Karpas-422 (cell line): ENCODE measurements around the gene MRTFA. TPM values are rescaled to one million over a fixed set of nuclear protein-coding genes. Genes with fewer than 3 reads are reported as not detected.

Experiments used
- DNase-seq: peaks from one replicate; pipeline ENCODE4 v3.0.0-alpha.2; 2015
- H2AFZ ChIP-seq: fragments of 200-600 bp; sonication (generic); 2 replicates; pipeline ENCODE4 v1.6.1; 2014; ENCODE audit warnings: antibody characterized with exemption, low read length, mixed read lengths
- H3K27ac ChIP-seq: fragments of 200-600 bp; sonication (generic); 2 replicates; pipeline ENCODE4 v1.5.1; 2014; ENCODE audit warnings: mild to moderate bottlenecking, low read length, moderate library complexity
- H3K27me3 ChIP-seq: fragments of 200-600 bp; sonication (generic); 2 replicates; pipeline ENCODE4 v1.6.1; 2014; ENCODE audit warnings: low read length, mixed read lengths
- H3K36me3 ChIP-seq: fragments of 200-600 bp; sonication (generic); 2 replicates; pipeline ENCODE4 v1.6.1; 2014; ENCODE audit warnings: low read length, mixed read lengths; ENCODE audit not compliant: insufficient read depth
- H3K4me1 ChIP-seq: fragments of 200-600 bp; sonication (generic); 2 replicates; pipeline ENCODE4 v1.6.1; 2014; ENCODE audit warnings: mild to moderate bottlenecking, low read length, mixed read lengths
- H3K4me2 ChIP-seq: fragments of 200-600 bp; sonication (generic); 2 replicates; pipeline ENCODE4 v1.6.1; 2014; ENCODE audit warnings: low read length, low read depth, mild to moderate bottlenecking; ENCODE audit not compliant: poor library complexity, severe bottlenecking
- H3K4me3 ChIP-seq: fragments of 200-600 bp; sonication (generic); 2 replicates; pipeline ENCODE4 v1.5.1; 2014; ENCODE audit warnings: mild to moderate bottlenecking, antibody characterized with exemption, low read length, mixed read lengths
- H3K79me2 ChIP-seq: fragments of 200-600 bp; sonication (generic); 2 replicates; pipeline ENCODE4 v1.6.1; 2014; ENCODE audit warnings: mild to moderate bottlenecking, low read length, mixed read lengths
- H3K9ac ChIP-seq: fragments of 200-600 bp; sonication (generic); 2 replicates; pipeline ENCODE4 v1.6.0; 2014; ENCODE audit warnings: low read length
- H3K9me2 ChIP-seq: fragments of 200-600 bp; sonication (generic), shearing (Covaris generic); replicated peaks from 2 replicates; pipeline ENCODE4 v1.6.0; 2014; ENCODE audit warnings: mild to moderate bottlenecking, low read length, moderate library complexity; ENCODE audit not compliant: insufficient read depth
- H3K9me3 ChIP-seq: fragments of 300-700, 200-600 bp; sonication (generic); 2 replicates; pipeline ENCODE4 v1.6.1; 2014; ENCODE audit warnings: low read length, mixed read lengths
- H4K20me1 ChIP-seq: fragments of 200-600 bp; sonication (generic); 2 replicates; pipeline ENCODE4 v1.6.1; 2014; ENCODE audit warnings: mild to moderate bottlenecking, antibody characterized with exemption, low read length, low read depth; ENCODE audit not compliant: insufficient read depth
- total RNA-seq: library from RNA; depleted of rRNA; stranded (reverse); fragments of >200 nt; shearing (Covaris generic); gene quantifications from 2 replicates; pipeline ENCODE4 v1.2.3, GENCODE V29; 2014; ENCODE audit warnings: low replicate concordance

Gene MRTFA
- total RNA-seq, 1 experiment from 2014 or later, result 37.2 TPM

DNA sequence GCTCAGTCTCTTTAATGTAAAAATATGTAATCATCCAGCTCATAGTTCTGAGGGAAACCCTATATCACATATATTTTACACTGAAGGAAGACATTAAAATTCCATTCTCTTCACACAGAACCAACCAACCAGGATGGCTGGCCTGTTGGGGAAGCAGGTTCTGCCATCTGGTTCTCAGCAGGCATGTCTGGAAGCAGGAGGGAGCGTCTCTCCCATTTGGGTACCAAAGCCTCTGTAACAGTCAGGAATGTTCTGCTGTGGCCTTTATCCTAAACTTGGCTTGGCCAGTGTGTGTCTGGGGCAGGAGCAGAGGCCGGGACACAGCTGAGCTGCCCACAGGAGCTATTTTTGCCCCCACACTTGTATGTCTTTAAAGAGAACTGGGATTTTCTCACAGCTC, 236.9 kb downstream of the MRTFA start:
- no peak for DNase-seq
- Histone ChIP-seq H3K4me2 (peak overlapping the region; percentile 65), H3K36me3 (peaks cover 39% of the 10 kb centered on the region), H4K20me1 (no peaks in the 10 kb centered on the region), H3K9ac (peak overlapping the region; percentile 68), H2AFZ (no peak overlapping the region), H3K4me3 (peak overlapping the region; percentile 29; the same call in 1 of the 2 replicates), H3K79me2 (peaks cover 19% of the 10 kb centered on the region), H3K4me1 (peaks cover 72% of the 10 kb centered on the region), H3K27ac (peak overlapping the region; percentile 98), H3K9me2 (no peaks in the 10 kb centered on the region), H3K9me3 (no peaks in the 10 kb centered on the region), H3K27me3 (no peaks in the 10 kb centered on the region)

DNA sequence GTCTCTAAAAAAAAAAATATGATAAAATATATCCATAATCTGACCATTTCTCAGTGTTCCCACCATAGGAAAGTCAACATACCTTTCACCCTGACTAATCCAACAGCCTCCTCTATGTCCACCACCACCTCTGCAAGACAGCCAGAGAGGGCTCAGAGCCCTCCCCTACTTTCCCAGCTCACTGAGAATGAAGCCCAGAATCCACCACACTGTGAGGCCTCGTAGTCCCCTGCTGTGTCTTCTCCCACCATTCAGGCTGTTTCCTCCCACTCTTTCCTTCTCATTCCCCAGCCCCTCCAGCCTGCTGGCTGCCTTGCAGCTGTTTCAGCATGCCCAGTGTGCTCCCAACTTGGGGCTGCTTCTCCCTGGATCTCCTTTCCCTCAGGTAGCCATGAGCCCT, 239.1 kb downstream of the MRTFA start:
- H2AFZ ChIP-seq, result no peak overlapping the region
- no peaks in the 10 kb centered on the region for H3K27me3 ChIP-seq
- no peak for DNase-seq
- peaks cover 52% of the 10 kb centered on the region for H3K4me1 ChIP-seq
- H4K20me1 ChIP-seq, result no peaks in the 10 kb centered on the region
- H3K9ac ChIP-seq, result no peak overlapping the region; the same call in 1 of the 2 replicates
- no peaks in the 10 kb centered on the region for H3K9me2 ChIP-seq
- H3K36me3 ChIP-seq, result peaks cover 33% of the 10 kb centered on the region; the same call in 1 of the 2 replicates
- no peaks in the 10 kb centered on the region for H3K9me3 ChIP-seq
- peaks cover 38% of the 10 kb centered on the region for H3K79me2 ChIP-seq
- peak overlapping the region; percentile 98 for H3K27ac ChIP-seq
- no peak overlapping the region for H3K4me2 ChIP-seq
- H3K4me3 ChIP-seq, result no peak overlapping the region

DNA sequence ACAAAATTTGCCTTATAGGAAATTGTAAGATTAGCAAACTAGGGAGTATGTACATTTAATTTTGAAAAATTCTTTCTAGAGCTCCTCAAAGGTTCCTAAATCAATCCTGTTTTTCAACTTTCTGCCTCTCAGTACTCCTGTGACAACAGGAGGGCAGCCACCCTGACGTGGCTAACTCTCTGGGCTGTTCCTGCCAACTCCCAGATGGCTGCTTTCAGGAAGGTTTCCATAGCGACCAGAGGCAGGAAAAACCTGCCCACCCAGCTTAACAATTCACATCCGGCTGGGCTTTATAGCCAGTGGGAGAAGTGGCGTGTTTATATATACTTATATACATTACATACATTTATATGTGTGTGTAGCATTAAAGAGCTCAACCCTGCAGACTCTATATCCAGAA, 239.6 kb downstream of the MRTFA start:
- H3K9me2 ChIP-seq, result no peaks in the 10 kb centered on the region

DNA sequence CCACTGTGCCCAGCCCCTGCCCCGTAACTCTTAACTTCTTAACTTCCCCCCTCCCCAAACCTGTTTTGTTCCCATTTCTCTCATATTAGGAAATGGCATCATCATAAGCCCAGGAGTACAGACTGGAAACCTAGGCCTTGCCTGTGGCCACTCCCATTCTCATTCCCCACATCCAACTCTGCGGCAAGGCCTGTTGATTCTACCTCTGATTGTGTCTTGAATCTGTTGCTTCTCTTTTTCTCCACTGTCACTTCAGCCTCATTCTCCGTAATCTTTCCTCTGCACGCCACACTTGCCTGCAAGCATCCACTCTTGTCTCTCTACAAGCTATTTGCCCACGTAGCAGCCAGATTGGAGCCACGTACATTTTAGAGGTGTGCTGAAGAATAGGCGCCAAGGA, 240.9 kb downstream of the MRTFA start:
- Histone ChIP-seq H3K36me3 (peaks cover 18% of the 10 kb centered on the region; the same call in 1 of the 2 replicates), H3K27ac (peak overlapping the region; percentile 6; the same call in 1 of the 2 replicates), H4K20me1 (no peaks in the 10 kb centered on the region), H3K27me3 (no peaks in the 10 kb centered on the region), H2AFZ (no peak overlapping the region), H3K79me2 (peaks cover 53% of the 10 kb centered on the region), H3K4me2 (no peak overlapping the region), H3K9me3 (no peaks in the 10 kb centered on the region), H3K4me3 (no peak overlapping the region), H3K9me2 (no peaks in the 10 kb centered on the region), H3K9ac (no peak overlapping the region), H3K4me1 (peaks cover 51% of the 10 kb centered on the region)
- no peak for DNase-seq

More for the DNA sequence above, 239.6 kb downstream of the MRTFA start:
- Histone ChIP-seq H4K20me1 (no peaks in the 10 kb centered on the region), H3K4me2 (no peak overlapping the region), H3K9me3 (no peaks in the 10 kb centered on the region), H3K36me3 (peaks cover 28% of the 10 kb centered on the region; the same call in 1 of the 2 replicates), H2AFZ (no peak overlapping the region), H3K4me3 (no peak overlapping the region), H3K9ac (no peak overlapping the region), H3K79me2 (peaks cover 44% of the 10 kb centered on the region), H3K27me3 (no peaks in the 10 kb centered on the region), H3K27ac (peak overlapping the region; percentile 98), H3K4me1 (peaks cover 52% of the 10 kb centered on the region)
- DNase-seq, result no peak

DNA sequence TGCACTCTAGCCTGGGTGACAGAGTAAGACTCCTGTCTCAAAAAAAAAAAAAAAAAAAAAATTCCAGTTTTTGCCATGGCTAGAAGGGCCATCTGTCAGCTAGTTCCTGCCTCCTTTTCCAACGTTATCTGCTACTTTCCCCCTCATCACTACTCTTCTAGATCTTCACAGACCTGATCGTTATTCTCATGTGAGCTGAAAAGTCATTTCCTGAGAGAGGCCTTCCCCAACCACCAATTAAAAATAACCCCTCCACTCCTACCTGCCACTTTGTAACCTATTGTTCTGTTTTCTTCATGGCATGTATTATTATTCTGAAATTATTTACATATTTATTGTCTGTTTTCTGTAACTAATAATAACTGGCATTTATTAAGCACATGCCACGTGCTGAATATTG, 241.9 kb downstream of the MRTFA start:
- Histone ChIP-seq H3K9ac (no peak overlapping the region), H3K9me2 (no peaks in the 10 kb centered on the region), H3K27me3 (no peaks in the 10 kb centered on the region), H3K4me1 (peaks cover 48% of the 10 kb centered on the region), H3K9me3 (no peaks in the 10 kb centered on the region), H3K4me2 (no peak overlapping the region), H3K27ac (peak overlapping the region; percentile 29), H3K36me3 (peaks cover 20% of the 10 kb centered on the region; the same call in 1 of the 2 replicates), H3K4me3 (no peak overlapping the region), H4K20me1 (no peaks in the 10 kb centered on the region), H2AFZ (no peak overlapping the region), H3K79me2 (peaks cover 62% of the 10 kb centered on the region)
- DNase-seq, result no peak

DNA sequence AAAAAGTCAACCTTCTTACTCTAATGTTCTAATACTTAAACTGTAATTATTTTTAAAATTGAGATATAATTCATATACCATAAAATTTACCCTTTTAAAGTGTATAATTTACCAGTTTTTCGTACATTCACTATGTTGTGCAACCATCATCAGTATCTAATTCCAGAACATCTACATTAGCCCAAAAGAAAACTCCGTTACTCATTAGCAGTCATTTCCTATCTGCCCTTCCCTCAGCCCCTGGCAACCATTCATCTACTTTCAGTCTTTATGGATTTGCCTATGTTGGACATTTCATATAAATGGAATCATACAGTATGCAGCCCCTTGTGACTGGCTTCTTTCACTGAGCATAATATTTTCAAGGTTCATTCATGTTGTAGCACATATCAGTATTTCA, 243.9 kb downstream of the MRTFA start:
- H3K9me3 ChIP-seq, result no peaks in the 10 kb centered on the region
- peaks cover 19% of the 10 kb centered on the region; the same call in 1 of the 2 replicates for H3K36me3 ChIP-seq
- H3K4me1 ChIP-seq, result peaks cover 37% of the 10 kb centered on the region
- peaks cover 76% of the 10 kb centered on the region for H3K79me2 ChIP-seq
- H3K27me3 ChIP-seq, result no peaks in the 10 kb centered on the region
- no peak overlapping the region for H3K4me2 ChIP-seq
- no peaks in the 10 kb centered on the region for H4K20me1 ChIP-seq
- H3K9ac ChIP-seq, result no peak overlapping the region
- no peak overlapping the region for H3K4me3 ChIP-seq
- no peak overlapping the region for H2AFZ ChIP-seq
- H3K9me2 ChIP-seq, result no peaks in the 10 kb centered on the region
- DNase-seq, result no peak
- H3K27ac ChIP-seq, result peak overlapping the region; percentile 72

DNA sequence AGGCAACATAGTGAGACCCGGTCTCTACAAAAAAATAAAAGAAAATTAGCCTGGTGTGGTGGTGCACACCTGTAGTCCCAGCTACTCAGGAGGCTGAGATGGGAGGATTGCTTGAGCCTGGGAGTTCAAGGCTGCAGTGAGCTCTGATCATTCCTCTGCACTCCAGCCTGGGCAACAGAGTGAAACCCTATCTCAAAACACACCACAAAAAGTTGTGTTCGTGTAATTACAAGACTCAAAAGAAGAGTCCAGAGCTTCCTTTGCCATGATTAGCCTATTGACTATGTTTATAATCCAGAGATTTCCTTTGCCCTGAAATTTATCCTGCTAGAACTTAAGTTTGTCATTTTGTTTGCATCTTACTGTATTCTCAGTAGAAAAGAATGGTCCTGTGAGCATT, 245.1 kb downstream of the MRTFA start:
- H3K27ac ChIP-seq, result peak overlapping the region; percentile 72
- H3K79me2 ChIP-seq, result peaks cover 80% of the 10 kb centered on the region
- H3K9ac ChIP-seq, result peak overlapping the region; percentile 28; the same call in 1 of the 2 replicates
- no peaks in the 10 kb centered on the region for H3K9me3 ChIP-seq
- H3K4me3 ChIP-seq, result no peak overlapping the region
- H3K36me3 ChIP-seq, result peaks cover 19% of the 10 kb centered on the region; the same call in 1 of the 2 replicates
- no peak for DNase-seq
- no peak overlapping the region for H2AFZ ChIP-seq
- H4K20me1 ChIP-seq, result no peaks in the 10 kb centered on the region
- H3K9me2 ChIP-seq, result no peaks in the 10 kb centered on the region
- no peaks in the 10 kb centered on the region for H3K27me3 ChIP-seq
- peaks cover 46% of the 10 kb centered on the region for H3K4me1 ChIP-seq
- no peak overlapping the region for H3K4me2 ChIP-seq

DNA sequence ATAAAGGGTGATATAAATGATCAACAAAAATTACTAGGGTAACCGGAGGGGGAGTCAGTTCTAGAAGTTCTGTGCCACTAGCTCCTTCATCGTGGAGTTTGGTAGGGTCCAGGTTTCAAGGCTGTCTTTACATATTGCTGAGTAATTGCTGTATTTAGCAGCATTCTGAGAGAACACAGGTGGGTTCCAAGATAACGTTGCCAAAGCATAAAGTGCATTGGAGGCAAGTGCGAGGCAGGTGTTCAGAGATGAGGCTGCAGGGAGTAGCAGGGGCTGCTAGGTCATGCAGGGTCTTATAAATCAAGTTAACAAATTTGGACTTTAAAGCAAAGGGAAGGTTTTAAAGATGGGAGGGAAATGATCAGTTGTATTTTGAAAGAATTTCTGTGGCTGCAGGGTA, 248.3 kb downstream of the MRTFA start:
- no peak overlapping the region for H2AFZ ChIP-seq
- no peaks in the 10 kb centered on the region for H3K9me3 ChIP-seq
- H3K27ac ChIP-seq, result peak overlapping the region; percentile 87
- no peak overlapping the region for H3K9ac ChIP-seq
- 0 out of 2 replicates have a peak, but pooled peaks cover 13% of the 10 kb centered on the region for H3K36me3 ChIP-seq
- no peaks in the 10 kb centered on the region for H3K9me2 ChIP-seq
- peaks cover 78% of the 10 kb centered on the region for H3K4me1 ChIP-seq
- no peak for DNase-seq
- H3K27me3 ChIP-seq, result no peaks in the 10 kb centered on the region
- H3K4me3 ChIP-seq, result no peak overlapping the region
- peaks cover 93% of the 10 kb centered on the region for H3K79me2 ChIP-seq
- no peak overlapping the region for H3K4me2 ChIP-seq
- H4K20me1 ChIP-seq, result no peaks in the 10 kb centered on the region
